Neural crest cell (in vitro differentiated cells): ENCODE measurements around the gene GNAT2. TPM values are rescaled to one million over a fixed set of nuclear protein-coding genes. Genes with fewer than 3 reads are reported as not detected.

ENCODE experiments used
- DNase-seq: peaks from one replicate; pipeline ENCODE4 v3.0.0; 2021; ENCODE audit warnings: low read depth, mixed read lengths, low spot score
- H3K27ac Mint-ChIP-seq: one replicate; pipeline ENCODE4 v1.8.0; 2021; ENCODE audit warnings: mild to moderate bottlenecking, mixed read lengths; ENCODE audit not compliant: unreplicated experiment
- H3K27me3 Mint-ChIP-seq: 2 replicates; pipeline ENCODE4 v1.8.0; 2021; ENCODE audit warnings: low read depth, mild to moderate bottlenecking, mixed read lengths
- H3K36me3 Mint-ChIP-seq: 2 replicates; pipeline ENCODE4 v1.8.0; 2021; ENCODE audit warnings: low read depth, mild to moderate bottlenecking, mixed read lengths
- H3K4me1 Mint-ChIP-seq: 2 replicates; pipeline ENCODE4 v1.8.0; 2021; ENCODE audit warnings: mixed read lengths
- H3K4me3 Mint-ChIP-seq: one replicate; pipeline ENCODE4 v1.8.0; 2021; ENCODE audit warnings: mild to moderate bottlenecking, mixed read lengths
- H3K9me3 Mint-ChIP-seq: 2 replicates; pipeline ENCODE4 v1.8.0; 2021; ENCODE audit warnings: mixed read lengths
- total RNA-seq: library from RNA; stranded (reverse); gene quantifications from 2 replicates; pipeline ENCODE4 v1.2.1, GENCODE V29; 2021
- TF ChIP-seq, protein P1 (sequence below): fragments of 200-600 bp; sonication (generic); conservative IDR thresholded peaks from 2 replicates; pipeline ENCODE4 v1.5.0; 2021; ENCODE audit warnings: antibody characterized with exemption, mild to moderate bottlenecking

GNAT2 gene
- total RNA-seq, 1 donor from 2014 or later: not detected

DNA sequence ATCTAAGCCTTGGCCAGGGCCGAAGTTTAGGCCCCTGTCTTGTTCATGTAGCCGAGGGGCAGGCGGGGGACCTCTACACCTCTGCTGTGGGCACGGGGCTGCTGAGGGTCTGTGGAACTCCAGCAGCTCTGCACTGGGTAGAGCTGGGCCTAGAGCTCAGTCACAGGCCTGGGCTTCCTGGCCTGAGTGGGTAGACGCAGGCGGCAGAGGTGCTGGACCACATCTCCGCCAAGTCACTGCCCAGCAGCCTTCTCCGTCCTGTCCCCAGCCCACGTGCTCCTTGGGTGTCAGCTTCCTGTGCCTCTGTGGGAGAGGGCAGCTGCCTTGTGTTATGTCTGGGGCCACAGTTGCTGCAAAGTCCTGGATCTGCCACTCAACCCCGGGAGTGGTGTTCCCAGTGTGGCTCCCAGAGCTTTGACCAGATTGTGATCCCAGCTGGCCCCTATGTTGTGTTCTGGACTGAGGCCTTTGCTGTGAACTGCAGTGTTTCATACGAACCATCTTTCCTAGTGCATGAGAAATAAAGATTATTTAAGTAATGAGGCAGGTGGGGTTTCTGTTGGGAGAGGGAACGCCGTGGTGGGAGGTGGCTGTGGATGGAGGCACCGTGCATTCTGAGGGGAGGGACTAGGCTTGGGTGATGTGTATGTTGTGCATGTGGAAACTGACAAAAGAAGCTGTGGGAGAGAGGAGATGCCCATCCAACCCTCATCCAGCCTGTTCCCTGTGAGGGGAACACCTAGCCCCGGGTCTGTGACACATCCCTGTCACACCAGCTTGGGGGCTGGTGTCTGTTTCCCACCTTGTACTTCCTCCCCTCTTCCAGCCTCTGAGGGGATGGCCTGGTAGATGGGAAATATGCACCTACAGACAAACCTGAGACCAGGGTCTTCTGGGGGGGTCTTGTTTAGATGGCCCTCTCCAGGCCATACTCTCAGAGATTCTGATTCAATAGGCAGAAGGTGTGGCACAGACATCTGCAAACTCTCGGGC lies 12.4 kb upstream of the GNAT2 start:
- H3K4me1 Mint-ChIP-seq: peaks cover 13% of the 10 kb centered on the region
- H3K27ac Mint-ChIP-seq: peak overlapping the region; percentile 35
- H3K4me3 Mint-ChIP-seq: no peak overlapping the region
- H3K36me3 Mint-ChIP-seq: peaks cover 3% of the 10 kb centered on the region
- H3K27me3 Mint-ChIP-seq: no peaks in the 10 kb centered on the region
- no peak for DNase-seq
- no peaks in the 10 kb centered on the region for H3K9me3 Mint-ChIP-seq
- TF ChIP-seq, protein P1, sequence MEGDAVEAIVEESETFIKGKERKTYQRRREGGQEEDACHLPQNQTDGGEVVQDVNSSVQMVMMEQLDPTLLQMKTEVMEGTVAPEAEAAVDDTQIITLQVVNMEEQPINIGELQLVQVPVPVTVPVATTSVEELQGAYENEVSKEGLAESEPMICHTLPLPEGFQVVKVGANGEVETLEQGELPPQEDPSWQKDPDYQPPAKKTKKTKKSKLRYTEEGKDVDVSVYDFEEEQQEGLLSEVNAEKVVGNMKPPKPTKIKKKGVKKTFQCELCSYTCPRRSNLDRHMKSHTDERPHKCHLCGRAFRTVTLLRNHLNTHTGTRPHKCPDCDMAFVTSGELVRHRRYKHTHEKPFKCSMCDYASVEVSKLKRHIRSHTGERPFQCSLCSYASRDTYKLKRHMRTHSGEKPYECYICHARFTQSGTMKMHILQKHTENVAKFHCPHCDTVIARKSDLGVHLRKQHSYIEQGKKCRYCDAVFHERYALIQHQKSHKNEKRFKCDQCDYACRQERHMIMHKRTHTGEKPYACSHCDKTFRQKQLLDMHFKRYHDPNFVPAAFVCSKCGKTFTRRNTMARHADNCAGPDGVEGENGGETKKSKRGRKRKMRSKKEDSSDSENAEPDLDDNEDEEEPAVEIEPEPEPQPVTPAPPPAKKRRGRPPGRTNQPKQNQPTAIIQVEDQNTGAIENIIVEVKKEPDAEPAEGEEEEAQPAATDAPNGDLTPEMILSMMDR: no peak

DNA sequence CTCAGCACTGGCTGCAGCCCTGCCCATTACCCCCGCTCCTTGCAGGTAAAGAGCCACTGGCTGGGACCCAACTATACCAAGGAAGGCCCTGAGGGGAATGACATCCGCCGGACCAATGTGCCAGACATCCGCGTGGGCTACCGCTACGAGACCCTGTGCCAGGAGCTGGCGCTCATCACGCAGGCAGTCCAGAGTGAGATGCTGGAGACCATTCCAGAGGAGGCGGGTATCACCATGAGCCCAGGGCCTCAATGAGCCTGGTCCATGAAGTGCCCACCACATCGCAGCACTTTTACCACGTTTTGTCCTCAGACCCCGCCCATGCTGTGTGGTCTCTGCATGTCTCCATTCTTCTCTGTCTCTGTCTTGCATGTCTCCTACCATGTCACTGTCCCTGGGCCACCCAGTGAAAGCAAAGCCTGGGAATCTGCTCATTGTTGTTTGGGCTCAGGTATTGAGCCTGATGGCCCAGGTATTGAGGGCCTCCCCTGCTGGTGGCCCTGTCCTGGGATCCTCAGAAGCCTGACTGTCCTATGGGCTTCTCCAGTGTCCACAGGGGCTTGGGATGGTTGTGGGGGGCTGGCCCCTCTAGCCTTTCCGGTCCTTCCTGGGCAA lies 11.6 kb upstream of the GNAT2 start:
- Mint-ChIP-seq H3K9me3 (no peaks in the 10 kb centered on the region), H3K4me1 (peaks cover 5% of the 10 kb centered on the region), H3K27ac (no peak overlapping the region), H3K4me3 (no peak overlapping the region), H3K36me3 (peaks cover 3% of the 10 kb centered on the region), H3K27me3 (no peaks in the 10 kb centered on the region)
- DNase-seq: no peak
- TF ChIP-seq, protein P1: no peak

DNA sequence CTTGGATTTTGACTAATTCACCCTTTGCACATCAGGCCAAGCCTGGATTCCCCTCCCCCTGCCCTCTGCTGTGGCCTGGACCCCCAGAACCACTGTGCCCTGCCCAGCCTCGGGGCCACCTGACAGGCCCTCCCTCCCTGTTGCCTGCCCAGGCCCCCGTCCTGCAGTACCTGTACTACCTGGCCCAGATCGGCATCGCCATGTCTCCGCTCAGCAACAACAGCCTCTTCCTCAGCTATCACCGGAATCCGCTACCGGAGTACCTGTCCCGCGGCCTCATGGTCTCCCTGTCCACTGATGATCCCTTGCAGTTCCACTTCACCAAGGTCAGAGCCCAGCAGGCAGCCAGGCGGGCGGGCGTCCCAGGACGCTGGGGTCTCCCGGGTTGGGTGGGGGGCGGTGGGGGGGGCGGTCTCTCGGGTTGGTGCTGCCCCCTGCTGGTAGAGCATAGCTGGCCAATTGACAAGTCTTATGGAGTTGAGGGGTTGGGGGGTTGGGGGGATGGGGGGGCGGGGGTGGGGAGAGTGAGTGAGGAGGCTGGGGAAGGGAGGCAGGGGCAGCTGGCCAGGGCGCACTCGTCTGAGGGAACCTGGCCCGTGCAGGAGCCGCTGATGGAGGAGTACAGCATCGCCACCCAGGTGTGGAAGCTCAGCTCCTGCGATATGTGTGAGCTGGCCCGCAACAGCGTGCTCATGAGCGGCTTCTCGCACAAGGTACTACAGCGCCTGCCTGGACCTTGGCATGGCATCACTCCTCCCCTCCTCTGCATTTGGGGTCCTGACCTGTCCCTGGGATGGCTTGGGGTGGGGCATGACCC lies 10.9 kb upstream of the GNAT2 start:
- TF ChIP-seq, protein P1: peak; percentile 52
- no peaks in the 10 kb centered on the region for H3K9me3 Mint-ChIP-seq
- H3K4me3 Mint-ChIP-seq: no peak overlapping the region
- no peak overlapping the region for H3K27ac Mint-ChIP-seq
- DNase-seq: no peak
- peaks cover 3% of the 10 kb centered on the region for H3K36me3 Mint-ChIP-seq
- H3K27me3 Mint-ChIP-seq: no peaks in the 10 kb centered on the region
- peaks cover 11% of the 10 kb centered on the region for H3K4me1 Mint-ChIP-seq

DNA sequence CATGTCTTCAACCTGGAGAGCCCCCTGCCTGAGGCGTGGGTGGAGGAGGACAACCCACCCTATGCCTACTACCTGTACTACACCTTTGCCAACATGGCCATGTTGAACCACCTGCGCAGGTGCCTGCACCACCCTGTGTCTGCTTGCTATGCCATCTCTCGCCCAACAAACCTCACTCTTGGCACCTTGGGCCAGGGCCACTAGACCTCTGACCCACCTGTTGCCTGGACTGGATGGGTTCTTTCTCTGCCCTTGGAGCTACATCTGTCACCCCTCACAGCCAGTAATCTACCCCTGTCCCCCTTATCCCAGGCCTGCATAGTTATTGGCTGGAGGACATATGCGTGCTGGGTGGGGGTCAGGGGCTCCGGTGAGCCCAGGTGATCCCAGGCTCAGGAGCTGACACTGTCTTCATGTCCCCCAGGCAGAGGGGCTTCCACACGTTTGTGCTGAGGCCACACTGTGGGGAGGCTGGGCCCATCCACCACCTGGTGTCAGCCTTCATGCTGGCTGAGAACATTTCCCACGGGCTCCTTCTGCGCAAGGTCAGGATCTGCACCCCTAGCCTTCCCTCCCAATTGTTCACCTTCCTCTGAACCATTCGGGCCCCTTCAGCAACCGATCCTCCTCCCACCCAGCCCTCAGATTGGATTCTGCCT lies 10.1 kb upstream of the GNAT2 start:
- Mint-ChIP-seq H3K27ac (no peak overlapping the region), H3K9me3 (no peaks in the 10 kb centered on the region), H3K4me3 (no peak overlapping the region), H3K27me3 (no peaks in the 10 kb centered on the region), H3K4me1 (peaks cover 11% of the 10 kb centered on the region), H3K36me3 (peaks cover 3% of the 10 kb centered on the region)
- DNase-seq: no peak
- TF ChIP-seq, protein P1: no peak
